ENCODE data around the gene ART1. TPM values are rescaled to one million over a fixed set of nuclear protein-coding genes. Genes with fewer than 3 reads are reported as not detected.

ART1 gene
- total and polyA plus RNA-seq, 2 of the 4 experiments (the other 2 are of a cell fraction), result not detected

- TF ChIP-seq POLR2A (IDR thresholded peaks at IDR 0.05; ENCODE audit: low read depth, low read length) (no peak), CEBPB (IDR thresholded peaks at IDR 0.05; ENCODE audit: low read depth, low read length) (no peak), ELK1 (IDR thresholded peaks at IDR 0.05; ENCODE audit: borderline replicate concordance, low read depth, low read length) (no peak), MAZ (IDR thresholded peaks at IDR 0.05; ENCODE audit: borderline replicate concordance, low read depth, low read length) (no peak), RAD21 (IDR thresholded peaks at IDR 0.05; ENCODE audit: low read length) (no peak), FOS (IDR thresholded peaks at IDR 0.05; ENCODE audit: low read depth, low read length) (no peak), CTCF (conservative IDR thresholded peaks at IDR 0.05; ENCODE audit: low read depth, low read length) (no peak), NFE2L2 (IDR thresholded peaks at IDR 0.05; ENCODE audit: low read depth, low read length) (no peak), MXI1 (IDR thresholded peaks at IDR 0.05; ENCODE audit: borderline replicate concordance, low read depth, low read length) (no peak), RCOR1 (IDR thresholded peaks at IDR 0.05; ENCODE audit: insufficient replicate concordance, low read length) (no peak)
- Histone ChIP-seq H3K4me3 (ENCODE audit: insufficient read depth, low read depth, low read length) (no peak overlapping the region), H3K4me1 (ENCODE audit: control insufficient read depth, insufficient read depth, low read length) (peaks cover 3% of the 10 kb centered on the region), H4K5ac (ENCODE audit: low read depth, low read length) (no peak overlapping the region), H3K56ac (ENCODE audit: extremely low read depth, insufficient read depth, low read length) (no peak overlapping the region), H3K9me3 (ENCODE audit: control insufficient read depth, insufficient read depth, low read length) (no peaks in the 10 kb centered on the region), H2AFZ (replicated peaks; ENCODE audit: low read length, poor library complexity) (peak overlapping the region; percentile 27), H2BK15ac (ENCODE audit: low read depth, low read length) (no peak overlapping the region), H3K27ac (ENCODE audit: insufficient read depth, low read length) (no peak overlapping the region), H3K4ac (ENCODE audit: low read depth, low read length) (no peak overlapping the region), H3K36me3 (ENCODE audit: control insufficient read depth, insufficient read depth, low read length) (no peaks in the 10 kb centered on the region), H4K20me1 (ENCODE audit: insufficient read depth, low read length) (no peaks in the 10 kb centered on the region), H2BK20ac (ENCODE audit: low read depth, low read length) (no peak overlapping the region), H2AK9ac (replicated peaks; ENCODE audit: low read depth, low read length, poor library complexity) (no peak overlapping the region), H3K23ac (ENCODE audit: low read depth, low read length) (no peak overlapping the region), H2BK5ac (ENCODE audit: low read depth, low read length, poor library complexity, severe bottlenecking) (no peak overlapping the region), H2AK5ac (ENCODE audit: low read depth, low read length) (no peak overlapping the region), H2BK120ac (ENCODE audit: low read depth, low read length) (no peak overlapping the region), H3K79me1 (ENCODE audit: low read depth in 1 of 2, low read length in 2 of 2) (no peaks in the 10 kb centered on the region), H3K18ac (ENCODE audit: low read depth, low read length) (no peak overlapping the region), H3K27me3 (ENCODE audit: control insufficient read depth, insufficient read depth, low read length) (peaks cover 53% of the 10 kb centered on the region), H3K14ac (replicated peaks; ENCODE audit: low read depth, low read length) (no peak overlapping the region), H4K91ac (ENCODE audit: insufficient read depth, low read depth, low read length) (no peak overlapping the region), H4K8ac (ENCODE audit: low read depth in 2 of 2, low read length in 2 of 2) (no peak overlapping the region), H3K4me2 (ENCODE audit: low read depth, low read length) (no peak overlapping the region), H3K9ac (ENCODE audit: low read depth, low read length) (no peak overlapping the region), H3K9me1 (ENCODE audit: insufficient read depth, low read length) (no peaks in the 10 kb centered on the region)
- ATAC-seq (ENCODE audit: low read depth) (no peak), DNase-seq (no peak)
- CTCF ChIA-PET, result no interaction called here
- in situ Hi-C loops (cut with MboI; ENCODE audit: low sequenced_read_pairs) (no loop called here), intact Hi-C loops (cut with micrococcal nuclease) (no loop called here), dilution Hi-C loops (cut with HindIII; ENCODE audit: low sequenced_read_pairs, unreplicated experiment) (no loop called here)
- POLR2A ChIA-PET (ENCODE audit: unreplicated experiment), result no interaction called here
- 71% methylated on average over 3 of the region's 8 CpGs; no CpG with 5 or more reads in 1 of the 2 experiments for WGBS, 2 experiments (ENCODE audit: extremely low coverage in 2 of 2, insufficient read length in 1 of 2)
- no TSS peak for BruUV-seq (replicated peaks)
Measured at GRCh38 chr11:3641191-3641590, 3.7 kb upstream of the ART1 start.

Data from IMR-90 (cell line).